ENCODE data around the gene PLK4.

PLK4 gene

GRCh38 chr4:127905029-127905428, 24.3 kb downstream of the PLK4 start:
- TF ChIP-seq ISL1 (CRISPR knock-in tag; IDR thresholded peaks at IDR 0.05) (no peak), ZFP3 (CRISPR knock-in tag; IDR thresholded peaks at IDR 0.05) (no peak), TCF4 (CRISPR knock-in tag; IDR thresholded peaks at IDR 0.05; ENCODE audit: borderline replicate concordance) (no peak), ZNF8 (CRISPR knock-in tag; IDR thresholded peaks at IDR 0.05) (no peak)
- ATAC-seq: no peak

DNA sequence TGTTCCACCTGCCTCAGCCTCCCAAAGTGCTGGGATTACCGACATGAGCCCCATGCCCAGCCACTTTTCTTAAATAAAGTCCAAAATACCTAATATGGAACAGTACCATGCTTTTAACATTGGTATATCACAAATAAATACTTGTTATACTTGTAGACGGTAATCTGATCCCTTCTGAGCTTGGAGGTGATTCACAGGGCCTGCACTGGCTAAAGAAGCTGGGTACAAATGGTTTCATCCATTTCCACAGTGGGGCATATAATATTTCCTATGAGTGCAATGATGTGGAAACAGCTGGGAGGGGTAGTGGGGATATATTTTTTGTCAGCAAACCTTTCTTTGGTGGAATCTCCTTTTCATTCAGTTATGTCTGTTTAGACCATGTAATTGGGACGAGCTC, 35.8 kb downstream of the PLK4 start:
- no peak for ATAC-seq
- TF ChIP-seq OSR1 (CRISPR knock-in tag; IDR thresholded peaks at IDR 0.05) (no peak), ZNF8 (CRISPR knock-in tag; IDR thresholded peaks at IDR 0.05) (no peak), ZNF70 (CRISPR knock-in tag; IDR thresholded peaks at IDR 0.05) (no peak), BACH2 (CRISPR knock-in tag; IDR thresholded peaks at IDR 0.05; ENCODE audit: borderline replicate concordance) (no peak), ZC3H10 (CRISPR knock-in tag; IDR thresholded peaks at IDR 0.05) (no peak), POU6F1 (CRISPR knock-in tag; IDR thresholded peaks at IDR 0.05; ENCODE audit: borderline replicate concordance, low read depth) (no peak), ZFP3 (CRISPR knock-in tag; IDR thresholded peaks at IDR 0.05) (no peak), ESRRG (CRISPR knock-in tag; IDR thresholded peaks at IDR 0.05) (no peak), TOX (CRISPR knock-in tag; IDR thresholded peaks at IDR 0.05; ENCODE audit: borderline replicate concordance) (no peak)
- TF ChIP-seq, protein P1, sequence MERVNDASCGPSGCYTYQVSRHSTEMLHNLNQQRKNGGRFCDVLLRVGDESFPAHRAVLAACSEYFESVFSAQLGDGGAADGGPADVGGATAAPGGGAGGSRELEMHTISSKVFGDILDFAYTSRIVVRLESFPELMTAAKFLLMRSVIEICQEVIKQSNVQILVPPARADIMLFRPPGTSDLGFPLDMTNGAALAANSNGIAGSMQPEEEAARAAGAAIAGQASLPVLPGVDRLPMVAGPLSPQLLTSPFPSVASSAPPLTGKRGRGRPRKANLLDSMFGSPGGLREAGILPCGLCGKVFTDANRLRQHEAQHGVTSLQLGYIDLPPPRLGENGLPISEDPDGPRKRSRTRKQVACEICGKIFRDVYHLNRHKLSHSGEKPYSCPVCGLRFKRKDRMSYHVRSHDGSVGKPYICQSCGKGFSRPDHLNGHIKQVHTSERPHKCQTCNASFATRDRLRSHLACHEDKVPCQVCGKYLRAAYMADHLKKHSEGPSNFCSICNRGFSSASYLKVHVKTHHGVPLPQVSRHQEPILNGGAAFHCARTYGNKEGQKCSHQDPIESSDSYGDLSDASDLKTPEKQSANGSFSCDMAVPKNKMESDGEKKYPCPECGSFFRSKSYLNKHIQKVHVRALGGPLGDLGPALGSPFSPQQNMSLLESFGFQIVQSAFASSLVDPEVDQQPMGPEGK (CRISPR knock-in tag; IDR thresholded peaks at IDR 0.05; ENCODE audit: borderline replicate concordance): no peak

- TF ChIP-seq TOX (CRISPR knock-in tag; IDR thresholded peaks at IDR 0.05; ENCODE audit: borderline replicate concordance) (no peak), CSDC2 (CRISPR knock-in tag; IDR thresholded peaks at IDR 0.05) (no peak), TCF4 (CRISPR knock-in tag; IDR thresholded peaks at IDR 0.05; ENCODE audit: borderline replicate concordance) (no peak), GLIS3 (CRISPR knock-in tag; IDR thresholded peaks at IDR 0.05) (no peak), SNAI2 (CRISPR knock-in tag; IDR thresholded peaks at IDR 0.05) (no peak), ZFP3 (CRISPR knock-in tag; IDR thresholded peaks at IDR 0.05) (no peak), OSR1 (CRISPR knock-in tag; IDR thresholded peaks at IDR 0.05) (no peak), ARNTL (CRISPR knock-in tag; IDR thresholded peaks at IDR 0.05; ENCODE audit: borderline replicate concordance, low read depth) (no peak), CSRNP3 (CRISPR knock-in tag; IDR thresholded peaks at IDR 0.05) (no peak), ZFP30 (CRISPR knock-in tag; IDR thresholded peaks at IDR 0.05) (no peak), POU6F1 (CRISPR knock-in tag; IDR thresholded peaks at IDR 0.05; ENCODE audit: borderline replicate concordance, low read depth) (no peak), RARB (CRISPR knock-in tag; IDR thresholded peaks at IDR 0.05) (no peak), PPARA (CRISPR knock-in tag; IDR thresholded peaks at IDR 0.05; ENCODE audit: borderline replicate concordance) (no peak), ZNF8 (CRISPR knock-in tag; IDR thresholded peaks at IDR 0.05) (no peak), ZNF70 (CRISPR knock-in tag; IDR thresholded peaks at IDR 0.05) (no peak), ZC3H10 (CRISPR knock-in tag; IDR thresholded peaks at IDR 0.05) (no peak)
- TF ChIP-seq, protein P2, sequence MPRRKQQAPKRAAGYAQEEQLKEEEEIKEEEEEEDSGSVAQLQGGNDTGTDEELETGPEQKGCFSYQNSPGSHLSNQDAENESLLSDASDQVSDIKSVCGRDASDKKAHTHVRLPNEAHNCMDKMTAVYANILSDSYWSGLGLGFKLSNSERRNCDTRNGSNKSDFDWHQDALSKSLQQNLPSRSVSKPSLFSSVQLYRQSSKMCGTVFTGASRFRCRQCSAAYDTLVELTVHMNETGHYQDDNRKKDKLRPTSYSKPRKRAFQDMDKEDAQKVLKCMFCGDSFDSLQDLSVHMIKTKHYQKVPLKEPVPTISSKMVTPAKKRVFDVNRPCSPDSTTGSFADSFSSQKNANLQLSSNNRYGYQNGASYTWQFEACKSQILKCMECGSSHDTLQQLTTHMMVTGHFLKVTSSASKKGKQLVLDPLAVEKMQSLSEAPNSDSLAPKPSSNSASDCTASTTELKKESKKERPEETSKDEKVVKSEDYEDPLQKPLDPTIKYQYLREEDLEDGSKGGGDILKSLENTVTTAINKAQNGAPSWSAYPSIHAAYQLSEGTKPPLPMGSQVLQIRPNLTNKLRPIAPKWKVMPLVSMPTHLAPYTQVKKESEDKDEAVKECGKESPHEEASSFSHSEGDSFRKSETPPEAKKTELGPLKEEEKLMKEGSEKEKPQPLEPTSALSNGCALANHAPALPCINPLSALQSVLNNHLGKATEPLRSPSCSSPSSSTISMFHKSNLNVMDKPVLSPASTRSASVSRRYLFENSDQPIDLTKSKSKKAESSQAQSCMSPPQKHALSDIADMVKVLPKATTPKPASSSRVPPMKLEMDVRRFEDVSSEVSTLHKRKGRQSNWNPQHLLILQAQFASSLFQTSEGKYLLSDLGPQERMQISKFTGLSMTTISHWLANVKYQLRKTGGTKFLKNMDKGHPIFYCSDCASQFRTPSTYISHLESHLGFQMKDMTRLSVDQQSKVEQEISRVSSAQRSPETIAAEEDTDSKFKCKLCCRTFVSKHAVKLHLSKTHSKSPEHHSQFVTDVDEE (CRISPR knock-in tag; IDR thresholded peaks at IDR 0.05): no peak
- TF ChIP-seq, protein P1 (CRISPR knock-in tag; IDR thresholded peaks at IDR 0.05; ENCODE audit: borderline replicate concordance): no peak
- TF ChIP-seq, protein P3, sequence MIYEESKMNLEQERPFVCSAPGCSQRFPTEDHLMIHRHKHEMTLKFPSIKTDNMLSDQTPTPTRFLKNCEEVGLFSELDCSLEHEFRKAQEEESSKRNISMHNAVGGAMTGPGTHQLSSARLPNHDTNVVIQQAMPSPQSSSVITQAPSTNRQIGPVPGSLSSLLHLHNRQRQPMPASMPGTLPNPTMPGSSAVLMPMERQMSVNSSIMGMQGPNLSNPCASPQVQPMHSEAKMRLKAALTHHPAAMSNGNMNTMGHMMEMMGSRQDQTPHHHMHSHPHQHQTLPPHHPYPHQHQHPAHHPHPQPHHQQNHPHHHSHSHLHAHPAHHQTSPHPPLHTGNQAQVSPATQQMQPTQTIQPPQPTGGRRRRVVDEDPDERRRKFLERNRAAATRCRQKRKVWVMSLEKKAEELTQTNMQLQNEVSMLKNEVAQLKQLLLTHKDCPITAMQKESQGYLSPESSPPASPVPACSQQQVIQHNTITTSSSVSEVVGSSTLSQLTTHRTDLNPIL (CRISPR knock-in tag; IDR thresholded peaks at IDR 0.05; ENCODE audit: low read depth): no peak
- no peak for ATAC-seq
These were observed 36.5 kb downstream of the PLK4 start for GRCh38 chr4:127917151-127917550.

All from SK-N-SH treated with all-trans-retinoic acid at 6 μM for 48 hours (cell line).